Prostate gland (tissue), 2 donors: ENCODE measurements around the gene NUTM2E. TPM values are rescaled to one million over a fixed set of nuclear protein-coding genes. Genes with fewer than 3 reads are reported as not detected.
"Not testable (repeated sequence)": the region's sequence is repeated elsewhere in the genome, so short reads cannot be mapped to it uniquely, and the experiment has no call there.

Source experiments
- DNase-seq: peaks from one replicate; pipeline ENCODE4 v3.0.0-alpha.2; 2019; ENCODE audit warnings: low spot score
- H3K27ac ChIP-seq, 2 donors: fragments of 200-600 bp; sonication (generic); 2 replicates each; pipeline ENCODE4 v1.5.1; 2017 to 2019
- H3K27me3 ChIP-seq: fragments of 200-600 bp; sonication (generic); replicated peaks from 2 replicates; pipeline ENCODE4 v1.5.1; 2019; ENCODE audit not compliant: insufficient read depth
- H3K36me3 ChIP-seq, 2 donors: fragments of 200-600 bp; sonication (generic); 1 replicate in 1 of 2; 2 replicates in 1 of 2; pipeline versions ENCODE4 v1.5.1 to v1.8.1; 2017 to 2019
- H3K4me1 ChIP-seq: fragments of 200-600 bp; sonication (generic); replicated peaks from 2 replicates; pipeline ENCODE4 v1.5.1; 2019
- H3K4me3 ChIP-seq, 2 donors: fragments of 200-600 bp; sonication (generic); 2 replicates each; pipeline ENCODE4 v1.5.1; 2017 to 2019
- H3K9me3 ChIP-seq: fragments of 200-600 bp; sonication (generic); 2 replicates; pipeline ENCODE4 v1.5.1; 2017
- CTCF ChIP-seq, 4 experiments: fragments of 200-600 bp in 2 of 4; fragments of 450-650 bp in 2 of 4; sonication (generic) in 2 of 4; IDR thresholded peaks; 1 replicate in 3 of 4; 2 replicates in 1 of 4; pipeline ENCODE4 v1.5.1; 2016 to 2019; ENCODE audit warnings: antibody characterized with exemption in 4 of 4, mild to moderate bottlenecking in 2 of 4, moderate library complexity in 2 of 4
- WGBS: methylation state at CpG from one replicate; pipeline ENCODE4 v1.1.5; 2018; 5-methylcytosine and 5-hydroxymethylcytosine counted together
- intact Hi-C: fragments of 100-400 bp; cut with DNase I; formaldehyde crosslinking; loops from one replicate; pipeline ENCODE4 v1.14.2; 2022
- total RNA-seq, 2 donors: library from RNA; depleted of rRNA; stranded (reverse); fragments of >200 nt; gene quantifications; one replicate each; pipeline ENCODE4 v1.1.0, GENCODE V29; 2016

NUTM2E gene
- total RNA-seq, 2 donors from 2014 or later = 0.57 TPM; not detected in 1

DNA sequence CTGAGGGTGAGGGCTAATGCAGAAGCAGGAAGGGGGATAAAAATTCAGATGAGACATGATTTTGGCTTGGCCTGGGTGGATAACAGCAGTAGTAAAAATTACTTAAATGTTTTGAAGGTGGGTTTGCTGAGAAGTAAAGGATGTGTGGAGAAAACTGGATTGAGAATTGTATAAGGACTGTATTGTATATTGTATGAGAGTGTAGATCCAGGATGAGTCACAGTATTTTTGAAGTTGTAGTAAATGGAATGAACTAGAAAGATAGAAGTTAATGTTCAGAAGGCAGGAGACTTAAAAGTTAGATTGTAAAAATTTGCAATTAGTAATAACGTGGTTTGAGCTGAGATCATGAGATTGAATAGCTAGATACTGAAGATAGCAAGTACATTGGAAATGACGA lies 10.2 kb upstream of the NUTM2E start:
- H3K36me3 ChIP-seq, H3K4me1 ChIP-seq, H3K27me3 ChIP-seq, H3K4me3 ChIP-seq, intact Hi-C loops, H3K27ac ChIP-seq, H3K9me3 ChIP-seq, DNase-seq: not testable (repeated sequence)
- no CpG with 5 or more reads among the region's 2 CpGs for WGBS

- H3K36me3 ChIP-seq, H3K27me3 ChIP-seq, H3K4me3 ChIP-seq, intact Hi-C loops, H3K27ac ChIP-seq, H3K4me1 ChIP-seq, H3K9me3 ChIP-seq, DNase-seq: not testable (repeated sequence)
- WGBS = 94% methylated on average over 6 of the region's 6 CpGs
Observed at GRCh38 chr10:79823387-79823786, 3.2 kb upstream of the NUTM2E start.

DNA sequence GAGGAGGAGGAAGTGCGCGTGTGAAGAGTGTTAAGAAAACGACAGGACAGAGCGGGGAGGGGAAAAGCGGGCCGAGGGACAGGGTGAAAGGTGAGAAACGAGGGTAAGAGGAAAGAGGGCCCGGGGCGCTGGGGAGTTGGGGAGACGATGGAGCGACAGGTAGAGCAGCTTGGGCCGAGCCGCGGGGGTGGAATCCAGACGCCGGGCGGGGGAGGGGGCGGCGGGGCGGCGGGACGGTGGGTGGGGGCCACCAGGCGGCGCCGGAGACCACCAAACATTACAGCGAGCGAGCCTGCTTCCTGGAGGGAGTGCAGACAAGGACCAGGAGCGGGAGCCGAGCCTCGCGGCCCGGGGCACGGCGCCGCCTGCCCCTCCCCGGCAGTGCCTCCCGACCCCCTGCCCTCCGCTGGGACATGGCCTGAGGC lies 940 bp upstream of the NUTM2E start:
- intact Hi-C loops, DNase-seq: not testable (repeated sequence)
- peak overlapping the region; percentile 41 to 52 for H3K4me3 ChIP-seq

DNA sequence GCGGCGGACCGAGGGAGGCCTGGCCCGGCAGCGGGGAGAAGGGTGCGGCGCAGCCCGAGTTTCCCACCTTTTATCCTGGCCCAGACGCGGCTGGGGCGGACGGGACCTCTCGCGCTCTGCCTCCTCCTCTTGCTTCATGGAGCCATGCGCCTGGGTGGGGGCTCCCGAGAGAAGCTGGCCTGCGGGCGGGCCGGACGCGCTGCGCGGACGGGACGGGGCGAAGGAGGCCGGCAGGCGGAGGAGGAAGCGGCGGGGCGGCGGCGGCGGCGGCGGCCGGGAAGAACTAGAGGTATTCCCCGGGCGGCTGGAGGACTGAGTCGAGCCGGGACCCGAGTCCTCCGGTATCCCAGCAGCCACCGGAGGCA lies 426 bp upstream of the NUTM2E start:
- H3K36me3 ChIP-seq, H3K9me3 ChIP-seq, DNase-seq, H3K27me3 ChIP-seq, H3K4me1 ChIP-seq, intact Hi-C loops: not testable (repeated sequence)
- peak overlapping the region; percentile 41 to 52 for H3K4me3 ChIP-seq
- peak overlapping the region; percentile 84 to 87 for H3K27ac ChIP-seq
- WGBS = no CpG with 5 or more reads among the region's 44 CpGs

More for the DNA sequence above, 940 bp upstream of the NUTM2E start:
- H3K4me1 ChIP-seq, H3K9me3 ChIP-seq, H3K27me3 ChIP-seq, H3K36me3 ChIP-seq: not testable (repeated sequence)
- H3K27ac ChIP-seq = peak overlapping the region in 1 of 2 donors; percentile 87
- WGBS = no CpG with 5 or more reads among the region's 38 CpGs
- peak in 1 of 4 experiments; percentile 9 for TF ChIP-seq CTCF (IDR thresholded peaks at IDR 0.05)

DNA sequence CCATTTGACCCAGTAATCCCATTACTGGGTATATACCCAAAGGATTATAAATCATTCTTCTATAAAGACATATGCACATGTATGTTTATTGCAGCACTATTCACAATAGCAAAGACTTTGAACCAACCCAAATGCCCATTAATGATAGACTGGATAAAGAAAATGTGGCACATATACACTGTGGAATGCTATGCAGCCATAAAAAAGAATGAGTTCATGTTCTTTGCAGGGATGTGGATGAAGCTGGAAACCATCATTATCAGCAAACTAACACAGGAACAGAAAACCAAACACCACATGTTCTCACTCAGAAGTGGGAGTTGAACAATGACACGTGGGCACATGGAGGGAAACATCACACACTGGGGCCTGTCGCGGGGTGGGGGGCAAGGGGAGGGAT lies 7.3 kb downstream of the NUTM2E start:
- H3K4me1 ChIP-seq, DNase-seq, H3K4me3 ChIP-seq, H3K27me3 ChIP-seq, H3K9me3 ChIP-seq, H3K36me3 ChIP-seq, H3K27ac ChIP-seq, intact Hi-C loops: not testable (repeated sequence)
- WGBS = 75% methylated on average over 3 of the region's 3 CpGs

DNA sequence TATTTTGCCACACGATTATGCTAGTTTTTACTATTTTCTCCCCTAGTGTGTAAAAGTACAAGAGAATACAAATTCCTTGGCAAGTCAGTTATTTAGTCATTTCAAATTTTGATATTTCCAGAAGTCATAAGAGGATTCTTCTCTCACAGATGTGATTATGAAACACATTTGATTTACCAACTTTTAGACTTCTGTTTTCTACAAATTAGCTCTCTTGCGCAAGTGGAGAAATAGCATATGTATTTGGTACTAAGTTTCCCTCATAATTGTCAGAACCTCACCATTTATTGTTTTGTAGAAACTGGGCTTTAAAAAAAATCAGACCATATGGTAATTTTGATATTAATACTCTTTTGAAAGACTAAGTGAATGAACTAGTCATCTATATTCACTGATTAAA lies 9.4 kb downstream of the NUTM2E start:
- intact Hi-C loops, H3K9me3 ChIP-seq, H3K4me3 ChIP-seq, DNase-seq, H3K27me3 ChIP-seq, H3K27ac ChIP-seq, H3K4me1 ChIP-seq, H3K36me3 ChIP-seq: not testable (repeated sequence)
- WGBS = 88% methylated on average over 2 of the region's 2 CpGs

- H3K4me1 ChIP-seq, DNase-seq, H3K4me3 ChIP-seq, H3K9me3 ChIP-seq, H3K27me3 ChIP-seq, H3K36me3 ChIP-seq, H3K27ac ChIP-seq, intact Hi-C loops: not testable (repeated sequence)
- 54% methylated on average over 1 of the region's 1 CpG for WGBS
Observed at GRCh38 chr10:79836891-79837290, 10.4 kb downstream of the NUTM2E start.

- H3K4me3 ChIP-seq, H3K27ac ChIP-seq, intact Hi-C loops, H3K36me3 ChIP-seq, DNase-seq, H3K9me3 ChIP-seq, H3K4me1 ChIP-seq, H3K27me3 ChIP-seq: not testable (repeated sequence)
- 70% methylated on average over 2 of the region's 16 CpGs for WGBS
Observed at GRCh38 chr10:79838441-79838840, 11.9 kb downstream of the NUTM2E start.

GRCh38 chr10:79853191-79853854 lies 26.8 kb downstream of the NUTM2E start:
- 60% methylated on average over 6 of the region's 8 CpGs for WGBS
- H3K36me3 ChIP-seq, H3K27ac ChIP-seq, H3K9me3 ChIP-seq, intact Hi-C loops, H3K27me3 ChIP-seq, H3K4me1 ChIP-seq, DNase-seq, H3K4me3 ChIP-seq: not testable (repeated sequence)

- H3K27ac ChIP-seq, DNase-seq, H3K9me3 ChIP-seq, H3K36me3 ChIP-seq, H3K4me3 ChIP-seq, H3K4me1 ChIP-seq, H3K27me3 ChIP-seq, intact Hi-C loops: not testable (repeated sequence)
- 86% methylated on average over 1 of the region's 1 CpG for WGBS
Observed at GRCh38 chr10:79862269-79862668, 35.7 kb downstream of the NUTM2E start.

DNA sequence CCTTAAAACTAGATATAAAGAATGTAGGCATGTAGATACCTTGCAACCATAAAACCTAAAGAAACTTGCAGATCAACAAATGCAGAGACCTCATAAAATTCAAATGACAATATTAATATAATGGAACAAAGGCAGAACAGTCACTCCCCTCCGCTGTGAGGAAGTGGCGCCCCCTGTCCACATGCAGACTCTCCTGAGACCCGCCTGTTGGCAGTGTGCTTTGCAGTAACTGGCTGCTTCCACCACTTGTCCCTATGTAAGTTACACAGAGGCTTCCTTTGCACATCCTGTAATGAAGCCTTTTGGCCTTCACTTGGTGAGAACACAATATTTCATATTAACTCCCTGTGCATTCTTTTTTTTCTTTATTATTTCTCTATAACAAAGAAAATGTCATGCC lies 36.3 kb downstream of the NUTM2E start:
- H3K36me3 ChIP-seq, H3K4me1 ChIP-seq, intact Hi-C loops, H3K27me3 ChIP-seq, DNase-seq, H3K9me3 ChIP-seq, H3K4me3 ChIP-seq, H3K27ac ChIP-seq: not testable (repeated sequence)
- 56% methylated on average over 3 of the region's 3 CpGs for WGBS

DNA sequence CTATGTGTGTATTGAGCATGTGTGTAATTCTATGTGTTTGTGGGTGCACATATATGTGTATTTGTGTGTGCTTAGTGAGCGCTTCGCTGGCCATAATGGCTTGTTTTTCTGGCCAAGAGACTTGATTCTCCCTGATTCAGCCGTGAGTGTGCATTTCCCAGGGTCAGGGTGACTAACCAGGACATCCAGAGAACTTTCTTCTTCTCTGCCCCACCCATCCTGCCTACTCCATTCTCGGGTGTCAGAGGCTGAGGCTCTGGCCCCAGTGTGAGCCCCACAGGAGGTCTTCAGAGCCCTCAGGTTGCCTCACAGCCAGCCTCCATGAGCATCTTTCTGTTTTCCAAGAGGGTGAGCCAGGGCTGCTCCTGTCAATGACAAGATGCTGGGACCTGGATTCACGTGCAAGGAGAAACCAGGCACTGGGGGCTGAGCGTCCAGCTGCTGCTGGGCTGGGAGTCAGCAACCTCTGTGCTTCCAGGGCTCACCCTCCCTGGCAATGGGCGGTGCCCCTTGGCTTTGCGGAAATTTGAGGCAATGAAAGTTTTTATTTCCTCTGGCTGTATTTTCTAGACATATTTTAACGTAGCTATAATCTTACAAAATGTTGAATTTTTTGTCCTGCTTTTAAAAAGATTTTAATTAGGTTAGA lies 40.5 kb downstream of the NUTM2E start:
- H3K9me3 ChIP-seq, H3K27ac ChIP-seq, DNase-seq, H3K4me3 ChIP-seq, H3K36me3 ChIP-seq, H3K27me3 ChIP-seq, H3K4me1 ChIP-seq, intact Hi-C loops: not testable (repeated sequence)
- WGBS = 57% methylated on average over 2 of the region's 9 CpGs
